Jurkat, Clone E6-1 (cell line): ENCODE results near the gene MARK3. TPM values are rescaled to one million over a fixed set of nuclear protein-coding genes. Genes with fewer than 3 reads are reported as not detected.
A peak's percentile ranks its signal among the peaks of the same experiment; 100 is the strongest.
"Not testable (repeated sequence)": the region's sequence is repeated elsewhere in the genome, so short reads cannot be mapped to it uniquely, and the experiment has no call there.

Experiments
- DNase-seq: peaks from one replicate; pipeline ENCODE4 v3.0.0-alpha.2; 2011; ENCODE audit warnings: low read depth, low spot score
- H3K4me3 ChIP-seq: 2 replicates; pipeline ENCODE4 v1.5.1; 2011; ENCODE audit warnings: mild to moderate bottlenecking, low read length, control low read depth, moderate library complexity
- polyA plus RNA-seq: library from polyadenylated mRNA; unstranded; fragments of >200 nt; gene quantifications from one replicate; pipeline ENCODE4 v1.2.1, GENCODE V29; 2012; ENCODE audit warnings: missing spikeins; ENCODE audit not compliant: insufficient read length, insufficient read depth

MARK3 gene
- polyA plus RNA-seq, result 90.5 TPM

- H3K4me3 ChIP-seq, result peak within 1 kb of the TSS; percentile 95
- DNase-seq, result peak; percentile 89
Measured at GRCh38 chr14:103385152-103385928, at the start of gene MARK3. TSS of gene MARK3 (plus strand) at chr14:103385415. CDS start at chr14:103386030, 615 bp downstream.

GRCh38 chr14:103336191-103336590 is 49.0 kb upstream of the MARK3 start:
- peak overlapping the region; percentile 93; the same call in 1 of the 2 replicates for H3K4me3 ChIP-seq
- DNase-seq, result no peak

- no peak for DNase-seq
- H3K4me3 ChIP-seq, result no peak overlapping the region
Measured at GRCh38 chr14:103337794-103338193, 47.4 kb upstream of the MARK3 start.

GRCh38 chr14:103339561-103339960 is 45.7 kb upstream of the MARK3 start:
- DNase-seq, result no peak

GRCh38 chr14:103340480-103341212 is 44.6 kb upstream of the MARK3 start:
- DNase-seq, result no peak
- no peak overlapping the region for H3K4me3 ChIP-seq

More at GRCh38 chr14:103339561-103339960, 45.7 kb upstream of the MARK3 start:
- no peak overlapping the region for H3K4me3 ChIP-seq

GRCh38 chr14:103341250-103342129 is 43.7 kb upstream of the MARK3 start:
- no peak for DNase-seq
- H3K4me3 ChIP-seq, result no peak overlapping the region

- no peak for DNase-seq
- H3K4me3 ChIP-seq, result no peak overlapping the region
Measured at GRCh38 chr14:103343164-103343879, 41.9 kb upstream of the MARK3 start.

- no peak for DNase-seq
- no peak overlapping the region for H3K4me3 ChIP-seq
Measured at GRCh38 chr14:103343905-103344797, 41.1 kb upstream of the MARK3 start.

GRCh38 chr14:103346286-103346685 is 38.9 kb upstream of the MARK3 start:
- DNase-seq, result no peak
- H3K4me3 ChIP-seq, result no peak overlapping the region

GRCh38 chr14:103347091-103347815 is 38.0 kb upstream of the MARK3 start:
- H3K4me3 ChIP-seq, result no peak overlapping the region
- DNase-seq, result no peak

GRCh38 chr14:103348154-103348553 is 37.1 kb upstream of the MARK3 start:
- H3K4me3 ChIP-seq, result no peak overlapping the region
- DNase-seq, result no peak

- DNase-seq, result no peak
- no peak overlapping the region for H3K4me3 ChIP-seq
Measured at GRCh38 chr14:103349982-103350381, 35.2 kb upstream of the MARK3 start.

- no peak for DNase-seq
- H3K4me3 ChIP-seq, result no peak overlapping the region
Measured at GRCh38 chr14:103353362-103353761, 31.9 kb upstream of the MARK3 start.

GRCh38 chr14:103354141-103354540 is 31.1 kb upstream of the MARK3 start:
- DNase-seq, result no peak
- no peak overlapping the region for H3K4me3 ChIP-seq

- no peak for DNase-seq
- H3K4me3 ChIP-seq, result no peak overlapping the region
Measured at GRCh38 chr14:103356024-103356682, 29.1 kb upstream of the MARK3 start.

- not testable (repeated sequence) for DNase-seq, H3K4me3 ChIP-seq
Measured at GRCh38 chr14:103357552-103357951, 27.7 kb upstream of the MARK3 start.

- H3K4me3 ChIP-seq, result no peak overlapping the region
- DNase-seq, result no peak
Measured at GRCh38 chr14:103360548-103360947, 24.7 kb upstream of the MARK3 start.
